ENCODE data around the gene CD7.

The CD7 gene

DNA sequence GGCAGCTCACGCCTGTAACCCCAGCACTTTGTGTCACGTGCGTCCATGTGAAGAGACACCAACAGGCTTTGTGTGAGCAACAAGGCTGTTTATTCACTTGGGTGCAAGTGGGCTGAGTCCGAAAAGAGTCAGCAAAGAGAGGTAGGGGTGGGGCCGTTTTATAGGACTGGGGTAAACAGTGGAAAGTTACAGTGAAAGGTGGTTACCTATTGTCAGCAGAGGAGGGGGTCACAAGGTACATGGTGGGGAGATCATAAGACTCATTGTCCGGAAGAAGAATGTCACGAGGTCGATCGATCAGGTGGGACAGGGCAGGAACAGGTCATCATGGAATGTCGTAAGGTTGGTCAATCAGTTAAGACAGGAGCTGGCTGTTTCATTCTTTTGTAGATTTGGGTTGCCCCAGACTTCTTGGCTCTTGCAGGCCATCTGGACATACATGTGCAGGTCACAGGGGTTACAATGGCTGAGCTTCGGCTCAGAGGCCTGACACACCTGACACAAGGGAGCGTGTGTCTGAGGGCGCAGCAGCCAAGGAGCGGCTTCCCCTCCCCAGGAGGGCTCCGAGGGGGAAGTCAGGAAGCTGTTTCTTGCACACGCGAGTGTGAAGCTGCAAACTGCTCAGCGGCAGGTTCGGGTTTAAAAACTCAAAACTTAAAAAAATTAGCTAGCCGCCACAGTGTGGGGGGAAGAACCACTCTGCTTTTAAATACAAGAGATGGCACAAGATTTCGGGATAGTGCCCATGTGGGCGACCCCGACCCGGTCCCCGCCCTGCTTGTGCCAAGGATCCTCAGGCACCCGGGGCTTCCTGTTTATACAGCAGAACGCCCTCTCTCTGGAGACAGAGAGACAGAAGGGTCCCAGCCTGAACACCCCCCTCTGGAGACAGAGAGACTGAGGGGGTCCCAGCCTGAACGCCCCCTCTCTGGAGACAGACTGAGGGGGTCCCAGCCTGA, 29.2 kb upstream of the CD7 start:
- DNase-seq (ENCODE audit: low spot score), result no peak

DNA sequence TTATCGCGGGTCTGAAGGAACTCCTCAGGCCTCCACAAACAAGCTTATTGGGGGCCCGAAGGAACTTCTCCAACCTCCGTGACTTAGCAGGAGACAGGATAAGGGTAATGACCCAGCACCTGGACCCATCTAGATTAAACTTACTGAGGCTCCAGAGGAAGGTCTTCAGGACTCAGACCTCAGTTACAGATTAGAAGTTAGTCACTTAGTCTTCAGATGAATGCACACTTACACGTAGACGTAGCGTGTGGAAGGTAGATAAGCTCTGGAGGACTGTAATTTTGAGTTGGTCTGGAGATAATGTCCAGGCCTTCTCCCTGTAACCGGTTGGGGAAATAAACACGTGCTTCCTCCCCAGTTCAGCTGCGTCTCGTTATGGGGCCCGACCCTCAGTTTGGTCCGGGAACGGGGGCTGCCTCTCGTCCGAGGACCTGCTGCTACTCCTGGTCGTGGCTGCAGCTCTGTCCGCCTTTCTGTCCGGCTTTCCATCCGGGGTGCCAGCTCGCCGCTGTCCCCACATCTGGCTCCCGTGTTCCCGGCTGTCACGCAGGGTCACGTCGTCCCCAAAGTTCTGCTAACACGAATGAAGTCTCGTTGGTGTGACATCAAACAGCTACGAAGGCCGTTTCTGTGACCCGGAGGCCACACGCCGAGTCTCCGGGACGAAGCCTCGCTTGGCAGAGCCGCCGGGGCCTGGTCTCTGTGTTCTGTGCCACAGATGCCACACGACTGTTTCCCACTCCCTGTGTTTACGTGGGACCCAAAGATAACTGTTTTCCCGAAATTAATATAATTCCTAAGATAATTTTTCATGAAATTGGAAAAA, 28.0 kb upstream of the CD7 start:
- DNase-seq (ENCODE audit: low spot score), result no peak

DNA sequence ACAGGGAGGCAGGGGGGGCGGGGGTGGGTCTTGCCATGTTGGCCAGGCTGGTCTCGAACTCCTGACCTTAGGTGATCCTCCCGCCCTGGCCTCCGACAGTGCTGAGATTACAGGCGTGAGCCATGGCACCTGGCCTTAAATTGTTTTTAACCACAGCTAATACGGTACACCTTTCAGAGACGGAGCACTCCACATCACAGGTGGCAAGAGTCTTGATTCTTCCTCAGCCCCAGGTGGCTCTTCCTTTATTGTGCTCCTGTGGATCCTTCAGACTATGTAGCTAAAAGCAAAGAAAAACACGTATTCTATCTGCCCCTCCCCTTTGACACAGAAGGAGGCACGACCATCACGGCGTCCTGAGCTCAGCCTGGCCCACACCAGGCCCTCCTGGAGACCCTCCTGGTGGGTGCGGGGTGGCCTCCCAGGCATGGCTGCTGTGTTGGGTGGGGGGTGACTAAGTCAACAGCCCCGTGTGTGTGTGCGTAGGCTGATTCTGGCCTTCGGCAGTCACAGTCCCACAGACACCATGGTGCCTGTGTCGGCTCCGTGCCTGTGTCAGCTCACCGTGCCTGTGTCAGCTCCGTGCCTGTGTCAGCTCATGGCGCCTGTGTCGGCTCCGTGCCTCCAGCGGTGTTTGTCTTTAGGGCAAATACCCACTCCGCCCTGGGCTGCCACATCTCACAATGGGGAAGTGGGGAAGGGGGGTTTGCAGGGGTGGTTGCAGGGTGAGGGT, 26.9 kb upstream of the CD7 start:
- no peak for DNase-seq (ENCODE audit: low spot score)

DNA sequence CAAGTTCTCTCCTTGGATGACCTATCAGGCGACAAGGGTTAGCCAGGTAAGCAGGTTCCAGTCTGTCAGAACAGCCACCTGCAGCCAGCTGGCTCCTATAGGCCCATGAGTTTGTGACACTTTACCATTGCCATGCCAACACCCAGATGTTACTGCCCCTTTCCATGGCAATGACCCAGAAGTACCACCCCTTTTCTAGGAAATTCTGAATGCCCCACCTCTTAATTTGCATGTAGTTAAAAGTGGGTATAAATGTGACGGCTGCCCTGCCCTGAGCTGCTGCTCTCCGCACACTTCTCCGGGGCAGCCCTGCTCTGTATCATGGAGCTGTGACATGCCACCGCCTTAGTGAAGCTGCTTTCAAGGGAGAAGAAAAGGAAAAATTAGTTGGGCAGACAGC, 26.2 kb upstream of the CD7 start:
- DNase-seq (ENCODE audit: low spot score), result no peak

DNA sequence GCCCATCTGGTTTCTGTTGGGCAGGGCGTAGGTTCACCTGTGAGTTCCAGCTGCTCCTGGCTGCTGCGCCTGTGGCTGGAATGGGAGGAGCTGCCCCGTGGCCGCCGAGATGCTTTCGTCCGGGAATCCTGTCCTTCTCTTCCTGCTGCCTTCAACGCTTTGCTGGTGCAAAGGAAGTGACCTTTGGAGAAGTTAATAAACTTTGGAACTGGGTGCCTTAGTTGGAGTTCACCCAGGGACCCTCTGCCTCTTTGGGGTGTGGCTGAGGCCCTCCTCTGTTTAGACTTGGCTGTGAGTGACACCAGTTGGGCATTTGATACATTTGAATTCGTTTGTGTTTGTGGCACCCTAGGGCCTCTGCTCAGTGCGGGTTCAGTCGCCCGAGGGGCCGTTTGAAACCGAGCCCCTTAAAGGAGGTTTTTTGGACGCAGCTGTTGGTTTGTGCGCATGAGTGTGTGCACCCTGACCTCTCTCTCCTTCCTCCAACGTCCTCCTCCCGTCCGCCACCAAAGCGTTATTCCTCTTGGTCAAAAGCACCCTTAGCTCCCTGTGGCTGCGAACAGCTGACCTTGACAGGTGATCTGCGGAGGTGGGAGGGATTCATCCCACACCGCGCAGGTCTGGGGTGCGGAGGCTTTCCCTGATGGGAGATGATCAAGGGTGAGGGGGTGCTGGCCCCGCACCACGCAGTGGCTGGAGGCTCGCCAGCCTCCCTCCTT, 25.1 kb upstream of the CD7 start:
- DNase-seq (ENCODE audit: low spot score), result no peak

DNA sequence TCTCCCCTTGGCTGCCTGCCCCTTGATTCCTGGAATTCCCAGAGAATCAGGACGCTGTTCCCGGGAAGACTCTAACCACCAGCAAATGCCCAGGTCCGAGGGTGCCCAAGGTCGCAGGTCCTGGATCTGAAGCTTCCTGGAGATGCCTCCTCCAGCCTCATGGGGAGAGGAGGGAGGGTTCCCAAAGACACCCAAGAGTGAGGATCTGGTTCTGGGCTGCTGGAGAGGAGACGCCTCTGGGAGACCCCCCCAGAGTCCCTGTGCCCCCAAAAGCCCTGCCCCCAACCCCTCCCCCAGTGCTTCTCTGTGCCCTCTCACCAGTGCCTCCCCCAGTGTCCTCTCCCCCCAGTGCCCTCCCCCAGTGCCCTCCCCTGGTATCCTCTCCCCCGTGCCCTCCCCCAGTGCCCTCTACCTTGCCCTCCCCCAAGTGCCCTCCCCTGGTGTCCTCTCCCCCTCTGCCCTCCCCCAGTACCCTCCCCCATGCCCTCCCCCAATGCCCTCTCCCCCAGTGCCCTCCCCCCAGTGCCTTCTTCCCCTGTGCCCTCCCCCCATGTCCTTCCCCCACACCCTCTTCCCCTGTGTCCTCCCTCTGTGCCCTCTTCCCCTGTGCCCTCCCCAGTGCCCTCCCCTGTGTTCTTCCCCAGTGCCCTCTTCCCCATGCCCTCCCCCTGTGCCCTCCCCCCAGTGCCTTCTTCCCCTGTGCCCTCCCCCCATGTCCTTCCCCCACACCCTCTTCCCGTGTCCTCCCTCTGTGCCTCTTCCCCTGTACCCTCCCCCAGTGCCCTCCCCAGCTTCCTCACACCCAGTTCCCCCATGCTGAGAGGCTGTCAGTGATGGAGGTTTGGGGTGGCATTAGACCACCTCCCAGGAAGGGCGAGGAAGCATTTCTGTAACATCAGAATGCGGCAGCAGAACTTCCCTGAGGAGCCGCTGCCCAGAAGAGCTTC, 22.5 kb upstream of the CD7 start:
- no peak for DNase-seq (ENCODE audit: low spot score)

DNA sequence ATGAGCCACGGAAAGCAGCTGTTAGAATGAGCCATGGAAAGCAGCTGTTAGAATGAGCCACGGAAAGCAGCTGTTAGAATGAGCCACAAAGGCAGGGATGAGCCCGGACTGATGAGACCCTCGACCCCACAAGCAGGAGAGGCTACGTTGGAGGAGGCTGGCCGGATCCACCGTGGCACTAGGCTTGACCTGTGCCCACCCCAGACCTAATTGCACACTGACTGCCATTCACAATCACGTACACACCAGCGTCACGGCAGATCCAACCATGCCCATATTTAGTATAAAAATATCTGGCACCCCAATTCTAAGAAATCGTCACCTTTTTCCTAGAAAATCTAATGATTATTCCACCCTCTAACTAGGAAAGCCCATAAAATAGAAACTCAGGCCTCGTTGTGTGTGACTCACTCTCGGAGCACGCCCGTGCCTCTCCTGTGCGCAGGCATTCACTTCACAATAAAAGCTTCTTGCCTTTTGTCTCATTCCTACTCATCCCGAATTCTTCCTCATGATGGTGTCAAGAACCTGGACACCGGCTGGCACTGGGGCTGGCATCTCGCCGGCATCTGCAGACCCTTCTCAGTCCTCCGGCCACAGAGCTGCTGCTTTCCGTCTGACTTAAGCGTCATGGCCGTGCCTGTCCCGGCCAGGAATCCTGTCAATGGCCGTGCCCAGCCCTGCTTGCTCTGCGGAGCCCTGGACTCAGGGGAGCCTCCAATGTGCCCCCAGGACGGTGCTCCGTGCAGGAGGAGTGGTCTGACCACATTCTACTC, 21.6 kb upstream of the CD7 start:
- no peak for DNase-seq (ENCODE audit: low spot score)

DNA sequence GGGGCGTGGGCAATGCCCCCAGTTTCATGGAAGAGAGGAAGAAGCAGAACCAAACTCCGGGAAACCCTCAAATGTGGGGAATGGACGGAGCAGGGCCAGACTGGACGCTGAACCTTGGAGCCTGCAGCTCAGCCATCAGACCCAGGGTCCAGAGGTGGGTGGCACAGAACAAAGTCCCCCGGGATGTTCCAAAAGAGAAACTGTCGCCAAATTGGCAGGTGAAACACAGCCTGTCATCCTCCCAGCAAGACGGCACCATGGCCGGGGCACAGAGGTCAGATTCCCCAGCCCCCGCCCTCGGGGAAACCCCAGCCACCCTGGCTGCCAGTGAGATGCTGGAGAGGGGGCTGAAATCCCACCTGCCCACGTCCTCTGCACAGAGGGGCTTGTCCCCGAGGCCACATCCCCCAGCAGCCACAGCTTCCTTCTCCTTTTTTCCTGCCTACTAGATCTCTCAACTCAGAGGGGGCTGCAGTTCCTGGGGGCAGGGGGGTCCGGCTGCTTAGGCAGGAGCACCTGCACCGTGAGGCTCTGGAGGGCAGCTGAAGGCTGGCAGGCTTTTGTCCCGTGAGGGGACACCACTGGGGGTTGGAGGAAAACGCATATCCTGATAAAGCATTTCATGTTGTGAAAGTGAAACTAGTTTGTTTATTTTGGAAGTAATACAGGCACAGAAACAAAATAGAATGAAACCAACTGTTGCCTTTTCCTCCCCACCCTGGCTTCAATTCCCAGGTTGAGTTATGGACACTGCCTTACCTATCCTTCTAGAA, 17.4 kb upstream of the CD7 start:
- no peak for DNase-seq (ENCODE audit: low spot score)

DNA sequence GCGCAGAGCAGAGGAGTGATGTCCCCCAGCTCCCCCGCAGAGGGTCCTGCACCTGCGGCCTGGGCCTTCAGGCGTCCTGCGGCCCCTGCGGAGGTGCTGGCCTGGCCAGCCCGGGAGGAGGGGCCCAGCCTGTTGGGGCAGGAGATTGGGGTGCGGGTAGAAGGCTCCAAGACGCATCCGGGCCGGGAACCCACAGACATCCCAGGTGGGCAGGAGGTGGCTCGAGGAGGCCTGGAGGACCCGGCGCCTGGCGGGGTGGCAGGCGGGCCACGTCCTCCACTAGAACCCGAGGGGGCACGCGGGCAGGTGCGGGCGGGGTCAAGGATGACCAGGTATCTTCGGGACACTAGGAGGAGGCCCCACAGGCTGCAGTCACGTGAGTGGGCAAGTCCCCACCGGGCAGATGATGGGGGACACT, 16.8 kb upstream of the CD7 start:
- DNase-seq (ENCODE audit: low spot score), result no peak

DNA sequence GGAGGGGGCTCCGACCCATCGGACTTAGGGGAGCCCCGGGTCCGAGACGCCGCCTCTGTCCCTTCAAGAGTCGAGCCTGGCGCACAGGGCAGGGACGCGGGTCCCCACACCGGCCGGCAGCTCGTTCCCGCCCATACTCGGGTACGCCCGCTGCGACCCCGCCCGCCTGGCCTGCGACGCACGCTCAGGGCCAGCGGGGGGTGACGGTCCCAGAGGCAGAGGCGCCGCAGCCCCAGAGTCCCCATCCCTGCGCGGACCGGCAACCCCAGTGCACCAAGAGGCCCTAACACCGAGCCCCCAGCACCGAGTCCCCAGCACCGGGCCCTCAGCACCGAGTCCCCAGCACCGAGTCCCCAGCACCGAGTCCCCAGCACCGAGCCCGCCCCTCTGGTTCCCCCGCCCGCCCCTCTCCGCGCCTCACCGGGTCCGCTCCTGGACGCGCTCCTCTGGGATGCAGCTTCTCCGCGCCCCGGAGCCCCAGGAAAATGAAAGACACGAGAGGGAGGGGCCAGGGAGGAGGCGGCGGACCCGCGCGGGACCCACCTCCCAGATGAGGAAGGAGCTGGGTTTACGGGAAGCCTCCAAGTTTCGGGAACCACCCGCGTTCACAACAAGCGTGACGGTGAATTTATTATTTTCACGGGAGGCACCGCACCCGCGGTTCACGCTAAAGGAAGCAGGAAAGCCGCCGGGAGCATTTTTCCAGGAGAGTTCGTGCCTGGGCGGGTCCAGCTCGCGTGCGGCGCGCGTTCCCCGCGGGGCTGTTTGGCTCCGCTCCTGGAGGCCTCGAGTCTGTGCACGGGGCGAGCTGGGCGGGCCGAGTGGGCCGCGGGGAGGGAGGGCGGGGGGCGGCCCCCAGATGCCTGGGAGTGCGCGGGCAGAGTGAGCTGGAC, 16.1 kb upstream of the CD7 start, which contains the start of gene SECTM1:
SECTM1 (minus strand) TSS at position 488 of the 893 bp plus-strand sequence. CDS start 6,526 bp downstream, outside the sequence.
- DNase-seq (ENCODE audit: low spot score), result no peak

DNA sequence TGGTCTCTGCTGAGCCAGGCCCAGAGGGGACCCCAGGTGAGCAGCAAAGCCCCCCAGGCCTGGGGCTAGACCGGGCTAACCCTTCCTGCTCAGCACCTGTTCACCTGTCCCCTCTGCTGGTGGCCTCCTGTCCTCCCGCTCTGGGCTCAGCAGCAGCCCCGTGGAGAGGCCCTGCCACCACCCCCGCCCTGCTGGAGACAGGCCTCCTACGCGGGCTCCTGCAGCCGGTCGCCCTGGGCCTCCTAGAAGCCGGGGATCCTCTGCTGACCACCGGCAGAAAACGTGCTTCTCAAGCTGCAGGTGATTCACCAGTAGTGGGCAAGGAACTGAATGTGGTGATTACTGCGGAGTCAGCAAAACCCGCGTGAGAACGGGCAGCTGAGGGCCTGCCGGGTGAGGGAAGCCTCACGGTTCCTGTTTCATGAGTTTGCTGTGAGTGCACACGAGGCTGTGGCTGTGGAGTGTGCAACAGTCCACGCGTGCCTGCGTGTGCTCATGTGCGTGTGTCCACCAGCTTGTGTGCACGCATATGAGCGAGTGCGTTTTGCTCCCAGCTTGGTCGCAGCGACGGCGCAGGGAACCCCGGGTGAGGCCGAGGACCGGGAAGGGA, 15.4 kb upstream of the CD7 start:
- DNase-seq (ENCODE audit: low spot score), result no peak

DNA sequence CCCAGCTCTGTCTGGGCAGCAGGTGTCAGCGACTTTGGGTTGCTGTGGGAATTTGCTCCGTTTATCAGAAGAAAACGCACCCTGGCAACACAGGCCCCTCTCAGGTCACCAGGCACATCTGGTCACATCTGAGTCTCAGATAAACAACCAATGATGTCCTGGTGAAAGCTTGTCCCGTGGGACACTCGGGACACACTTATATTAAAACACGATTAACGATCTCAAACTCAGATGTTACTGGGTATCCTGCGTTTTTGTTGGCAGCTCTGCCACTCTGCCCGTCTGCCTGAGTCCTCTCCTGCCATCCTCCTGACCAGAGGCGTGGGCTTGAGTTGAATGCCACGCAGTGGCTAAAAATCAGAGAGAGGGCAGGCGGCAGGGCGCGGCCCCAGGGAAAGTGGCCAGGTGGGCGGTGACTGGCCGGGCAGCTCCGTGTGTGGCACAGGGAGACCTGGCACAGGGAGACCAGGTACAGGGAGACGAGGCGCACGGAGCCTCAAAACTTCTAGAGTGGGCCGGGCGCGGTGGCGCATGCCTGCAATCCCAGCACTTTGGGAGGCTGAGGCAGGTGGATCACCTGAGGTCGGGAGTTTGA, 14.0 kb upstream of the CD7 start:
- DNase-seq (ENCODE audit: low spot score), result no peak

DNA sequence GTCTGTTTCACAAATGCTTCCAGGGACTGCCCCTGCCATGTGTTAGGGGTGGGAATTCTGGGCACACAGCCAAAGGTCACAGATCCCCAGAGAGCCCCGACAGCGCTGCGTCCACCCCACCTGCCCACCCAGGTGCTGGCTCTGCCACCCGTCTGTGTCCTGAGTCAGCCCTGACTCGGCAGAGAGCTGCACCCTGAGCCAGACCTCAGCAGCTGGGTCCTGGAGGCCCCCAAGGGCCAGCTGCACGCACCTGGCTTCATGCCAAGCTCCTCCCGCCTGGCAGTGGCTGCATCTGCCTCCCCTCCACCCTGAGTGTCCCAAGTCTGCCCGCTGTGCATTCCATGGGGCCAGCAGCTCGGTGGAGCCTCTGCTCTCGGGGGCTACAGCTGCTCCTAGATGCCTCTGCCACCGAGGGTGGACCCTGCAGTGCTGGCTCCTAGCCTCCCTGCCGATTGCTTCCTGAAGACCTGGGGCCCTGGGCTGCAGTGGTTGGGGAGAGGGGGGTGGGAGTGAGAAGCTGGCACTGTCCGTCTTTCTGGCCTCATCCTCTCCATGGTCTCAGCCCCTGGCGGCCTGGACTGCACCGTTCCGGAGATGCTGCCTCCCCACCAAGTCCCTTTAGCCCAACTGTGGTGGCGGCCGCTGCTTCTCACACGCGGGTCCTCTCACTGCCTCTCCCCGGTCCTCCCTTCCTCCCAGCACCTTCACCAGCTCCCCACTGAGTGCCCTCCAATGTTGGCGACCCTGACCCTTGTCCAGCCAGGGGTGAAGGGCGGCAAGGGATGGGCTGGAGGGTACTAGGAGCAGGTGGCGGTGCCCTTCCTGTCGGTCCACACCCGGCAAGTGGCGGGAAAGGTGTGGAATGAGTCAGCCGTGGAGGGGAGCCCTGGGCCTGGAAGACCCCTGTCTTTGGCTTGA, 13.2 kb upstream of the CD7 start:
- peak; percentile 74 for DNase-seq (ENCODE audit: low spot score)

DNA sequence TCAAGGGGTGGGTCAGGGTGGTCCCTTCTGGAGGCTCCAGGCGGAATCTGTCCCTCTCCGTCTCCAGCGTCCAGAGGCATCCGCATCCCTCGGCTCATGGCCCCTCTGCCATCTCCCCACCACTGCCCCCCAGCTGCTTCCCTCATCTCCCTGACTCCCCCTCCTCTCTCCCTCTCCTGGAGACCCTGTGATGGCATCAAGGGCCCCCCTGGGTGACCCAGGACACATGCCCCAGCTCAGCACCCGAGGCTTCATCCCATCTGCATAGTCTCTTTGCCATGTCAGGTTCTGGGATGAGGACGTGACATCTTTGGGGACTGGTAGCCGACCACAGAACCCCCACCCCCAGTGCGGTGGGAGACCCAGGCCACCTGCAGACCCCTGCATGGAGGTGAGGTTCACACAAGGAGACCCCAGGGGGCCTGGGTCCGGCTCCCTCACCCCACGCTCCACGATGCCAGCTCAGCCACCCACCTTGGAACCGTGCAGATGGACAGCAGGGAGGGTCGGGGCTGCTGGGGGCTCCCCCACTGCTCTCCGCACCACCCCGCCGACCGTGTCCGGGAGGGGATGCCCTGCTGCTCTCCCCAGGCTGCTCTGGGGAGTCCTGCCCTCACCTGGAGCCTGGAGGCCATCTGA, 12.4 kb upstream of the CD7 start:
- no peak for DNase-seq (ENCODE audit: low spot score)

DNA sequence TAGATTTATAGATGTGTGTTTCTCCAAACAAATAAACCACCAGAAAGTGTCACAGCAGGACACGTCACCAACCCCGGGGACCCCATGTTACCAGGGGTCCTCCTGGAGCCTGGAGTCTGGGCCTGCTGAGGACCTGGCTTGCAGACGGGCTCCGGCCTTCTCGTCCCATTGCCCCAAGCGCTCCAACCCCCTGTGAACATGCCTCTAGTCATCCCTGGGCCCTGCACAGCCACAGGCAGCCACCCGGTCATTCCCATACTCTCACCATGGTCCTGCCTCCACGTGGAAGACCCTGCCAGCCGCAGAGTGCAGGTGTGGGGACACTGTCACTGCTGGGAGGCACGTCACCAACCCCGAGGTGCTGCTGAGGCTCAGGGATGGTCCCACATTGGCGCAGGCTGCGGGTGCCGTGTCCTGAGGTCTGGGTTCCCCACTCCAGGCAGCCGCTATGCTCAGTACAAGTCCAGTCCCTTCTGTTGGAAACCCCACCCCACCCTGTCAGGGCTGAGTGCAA, 11.6 kb upstream of the CD7 start:
- DNase-seq (ENCODE audit: low spot score), result no peak

Measured in SK-N-DZ (cell line).